ENCODE data around the gene PSMB5. TPM values are rescaled to one million over a fixed set of nuclear protein-coding genes. Genes with fewer than 3 reads are reported as not detected.

PSMB5 gene
- total RNA-seq, 1 donor from 2014 or later, result 239 TPM

DNA sequence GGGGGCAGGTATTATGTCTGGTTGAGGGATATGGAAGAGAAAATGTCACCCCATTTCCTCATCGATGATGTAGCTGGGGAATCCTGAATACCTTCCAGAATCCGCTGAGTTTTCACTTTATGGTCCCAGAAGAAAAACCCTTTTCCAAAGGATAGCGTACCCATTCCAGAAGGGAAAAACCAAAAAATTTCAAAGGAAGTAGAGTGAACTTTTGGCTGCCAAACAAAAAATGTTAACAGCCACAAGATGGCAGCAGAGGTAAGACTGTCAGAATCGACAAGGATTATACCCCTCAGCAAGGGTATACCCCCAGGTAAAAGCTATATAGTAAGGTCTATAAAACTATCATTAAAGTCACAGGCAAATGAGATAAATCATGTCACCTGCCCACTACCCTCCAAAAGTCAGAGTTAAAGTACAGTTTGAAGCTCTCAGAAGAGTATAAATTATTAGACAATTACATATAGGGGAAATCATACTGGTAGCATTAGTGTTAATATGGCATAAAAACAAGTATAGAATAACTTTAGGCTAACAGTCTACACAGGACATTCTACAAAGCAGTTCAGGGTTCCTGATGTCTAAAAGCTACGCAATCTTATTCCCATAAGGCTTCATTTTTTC is 42.2 kb upstream of the PSMB5 start:
- no peaks in the 10 kb centered on the region for H3K9me3 ChIP-seq (ENCODE audit: insufficient read depth, low read depth, low read length)
- H3K36me3 Mint-ChIP-seq (ENCODE audit: low read depth, unreplicated experiment), result peaks cover 14% of the 10 kb centered on the region

DNA sequence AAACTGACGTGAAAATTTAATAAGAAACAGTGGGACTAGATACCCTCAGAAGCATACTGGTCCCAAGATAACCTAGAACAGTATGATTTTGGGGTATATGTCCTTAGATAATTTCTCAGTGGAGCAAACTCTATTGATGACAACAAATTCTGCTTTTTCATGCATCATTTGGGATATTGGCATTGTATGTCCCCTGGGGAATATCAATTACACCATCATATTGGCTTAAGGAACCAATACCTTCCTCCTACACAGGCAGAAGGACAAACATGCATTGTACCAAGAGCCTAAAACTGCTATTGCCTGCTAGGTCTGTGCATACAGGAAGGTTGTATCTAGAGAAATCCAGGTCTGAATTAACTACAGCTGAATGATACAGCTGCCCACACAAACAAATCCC is 40.2 kb upstream of the PSMB5 start:
- no peaks in the 10 kb centered on the region for H3K9me3 ChIP-seq (ENCODE audit: insufficient read depth, low read depth, low read length)
- Mint-ChIP-seq H3K27me3 (ENCODE audit: low read depth, unreplicated experiment) (no peaks in the 10 kb centered on the region), H3K4me1 (ENCODE audit: low read depth, unreplicated experiment) (peaks cover 38% of the 10 kb centered on the region), H3K36me3 (ENCODE audit: low read depth, unreplicated experiment) (peaks cover 11% of the 10 kb centered on the region), H3K27ac (ENCODE audit: unreplicated experiment) (no peak overlapping the region), H3K9me3 (ENCODE audit: unreplicated experiment) (no peaks in the 10 kb centered on the region), H3K4me3 (ENCODE audit: unreplicated experiment) (no peak overlapping the region)
- no peak overlapping the region for H3K4me3 ChIP-seq (ENCODE audit: insufficient read depth, low read depth, low read length)
- no peak overlapping the region for H3K9ac ChIP-seq (ENCODE audit: low read length)
- no peak overlapping the region for H2AFZ ChIP-seq (ENCODE audit: low read depth, low read length)
- TF ChIP-seq, protein P1, sequence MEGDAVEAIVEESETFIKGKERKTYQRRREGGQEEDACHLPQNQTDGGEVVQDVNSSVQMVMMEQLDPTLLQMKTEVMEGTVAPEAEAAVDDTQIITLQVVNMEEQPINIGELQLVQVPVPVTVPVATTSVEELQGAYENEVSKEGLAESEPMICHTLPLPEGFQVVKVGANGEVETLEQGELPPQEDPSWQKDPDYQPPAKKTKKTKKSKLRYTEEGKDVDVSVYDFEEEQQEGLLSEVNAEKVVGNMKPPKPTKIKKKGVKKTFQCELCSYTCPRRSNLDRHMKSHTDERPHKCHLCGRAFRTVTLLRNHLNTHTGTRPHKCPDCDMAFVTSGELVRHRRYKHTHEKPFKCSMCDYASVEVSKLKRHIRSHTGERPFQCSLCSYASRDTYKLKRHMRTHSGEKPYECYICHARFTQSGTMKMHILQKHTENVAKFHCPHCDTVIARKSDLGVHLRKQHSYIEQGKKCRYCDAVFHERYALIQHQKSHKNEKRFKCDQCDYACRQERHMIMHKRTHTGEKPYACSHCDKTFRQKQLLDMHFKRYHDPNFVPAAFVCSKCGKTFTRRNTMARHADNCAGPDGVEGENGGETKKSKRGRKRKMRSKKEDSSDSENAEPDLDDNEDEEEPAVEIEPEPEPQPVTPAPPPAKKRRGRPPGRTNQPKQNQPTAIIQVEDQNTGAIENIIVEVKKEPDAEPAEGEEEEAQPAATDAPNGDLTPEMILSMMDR (IDR thresholded peaks at IDR 0.05; ENCODE audit: insufficient read depth, low read depth, low read length), result no peak
- no peak for TF ChIP-seq EZH2 (IDR thresholded peaks at IDR 0.05; ENCODE audit: insufficient read depth, low read length)
- H3K4me1 ChIP-seq (ENCODE audit: insufficient read depth, low read length), result peaks cover 40% of the 10 kb centered on the region
- H3K27ac ChIP-seq (ENCODE audit: low read depth, low read length), result no peak overlapping the region
- FAIRE-seq (no peak), DNase-seq (ENCODE audit: low read depth) (no peak)
- peaks cover 49% of the 10 kb centered on the region for H3K79me2 ChIP-seq (ENCODE audit: insufficient read depth, low read length)
- peaks cover 25% of the 10 kb centered on the region for H4K20me1 ChIP-seq (ENCODE audit: insufficient read depth, low read length)
- no peaks in the 10 kb centered on the region for H3K27me3 ChIP-seq (ENCODE audit: insufficient read depth, low read length)
- H3K36me3 ChIP-seq (ENCODE audit: insufficient read depth, low read length), result peaks cover 51% of the 10 kb centered on the region
- no peak overlapping the region for H3K4me2 ChIP-seq (ENCODE audit: low read length)

More for the DNA sequence above, 42.2 kb upstream of the PSMB5 start:
- FAIRE-seq (no peak), DNase-seq (ENCODE audit: low read depth) (no peak)
- TF ChIP-seq EZH2 (IDR thresholded peaks at IDR 0.05; ENCODE audit: insufficient read depth, low read length), result no peak
- TF ChIP-seq, protein P1 (IDR thresholded peaks at IDR 0.05; ENCODE audit: insufficient read depth, low read depth, low read length), result peak; percentile 66
- no peak overlapping the region for H3K27ac ChIP-seq (ENCODE audit: low read depth, low read length)
- no peak overlapping the region for H3K9ac ChIP-seq (ENCODE audit: low read length)
- peaks cover 69% of the 10 kb centered on the region for H3K36me3 ChIP-seq (ENCODE audit: insufficient read depth, low read length)
- Mint-ChIP-seq H3K27ac (ENCODE audit: unreplicated experiment) (no peak overlapping the region), H3K27me3 (ENCODE audit: low read depth, unreplicated experiment) (no peaks in the 10 kb centered on the region), H3K4me3 (ENCODE audit: unreplicated experiment) (no peak overlapping the region), H3K9me3 (ENCODE audit: unreplicated experiment) (no peaks in the 10 kb centered on the region), H3K4me1 (ENCODE audit: low read depth, unreplicated experiment) (peaks cover 37% of the 10 kb centered on the region)
- no peak overlapping the region for H3K4me2 ChIP-seq (ENCODE audit: low read length)
- H3K4me3 ChIP-seq (ENCODE audit: insufficient read depth, low read depth, low read length), result no peak overlapping the region
- H4K20me1 ChIP-seq (ENCODE audit: insufficient read depth, low read length), result peaks cover 12% of the 10 kb centered on the region
- no peaks in the 10 kb centered on the region for H3K27me3 ChIP-seq (ENCODE audit: insufficient read depth, low read length)
- no peak overlapping the region for H2AFZ ChIP-seq (ENCODE audit: low read depth, low read length)
- H3K79me2 ChIP-seq (ENCODE audit: insufficient read depth, low read length), result peaks cover 31% of the 10 kb centered on the region
- peaks cover 38% of the 10 kb centered on the region for H3K4me1 ChIP-seq (ENCODE audit: insufficient read depth, low read length)

DNA sequence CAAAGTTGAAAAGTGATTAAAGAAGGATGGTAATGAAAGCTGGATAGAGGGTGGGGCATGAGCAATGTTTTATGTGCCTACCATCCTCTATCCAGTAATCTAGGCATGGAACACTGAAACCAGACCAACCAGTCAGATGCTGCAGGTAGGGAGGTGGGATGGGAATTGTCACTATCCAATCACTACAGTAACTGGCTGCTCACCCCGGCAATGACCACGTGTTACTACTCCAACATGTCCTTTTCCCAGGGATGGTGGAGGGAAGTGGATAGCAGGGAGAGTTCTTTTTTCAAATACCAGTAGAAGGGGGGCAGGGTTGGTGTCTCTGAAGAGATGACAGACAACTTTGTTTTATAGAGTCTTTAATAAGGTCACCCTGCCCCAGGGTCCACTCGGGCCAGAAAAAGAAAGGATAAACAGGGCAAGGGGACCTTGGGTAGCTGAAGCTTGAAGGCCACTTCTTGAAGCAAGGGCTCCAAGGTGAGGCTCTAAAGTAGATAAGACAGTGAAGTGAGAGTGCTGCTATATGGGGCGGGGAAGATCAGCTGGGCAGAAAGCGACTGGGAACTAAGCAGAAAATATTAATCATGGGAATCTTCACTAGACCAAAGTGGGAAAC is 37.3 kb upstream of the PSMB5 start:
- Histone ChIP-seq H3K4me3 (ENCODE audit: insufficient read depth, low read depth, low read length) (peak overlapping the region; percentile 98), H3K4me1 (ENCODE audit: insufficient read depth, low read length) (peaks cover 37% of the 10 kb centered on the region), H3K9me3 (ENCODE audit: insufficient read depth, low read depth, low read length) (no peaks in the 10 kb centered on the region), H3K36me3 (ENCODE audit: insufficient read depth, low read length) (peaks cover 42% of the 10 kb centered on the region), H3K27me3 (ENCODE audit: insufficient read depth, low read length) (no peaks in the 10 kb centered on the region), H3K4me2 (ENCODE audit: low read length) (peak overlapping the region; percentile 97), H3K27ac (ENCODE audit: low read depth, low read length) (peak overlapping the region; percentile 54), H3K9ac (ENCODE audit: low read length) (peak overlapping the region; percentile 99), H3K79me2 (ENCODE audit: insufficient read depth, low read length) (peaks cover 78% of the 10 kb centered on the region), H2AFZ (ENCODE audit: low read depth, low read length) (no peak overlapping the region), H4K20me1 (ENCODE audit: insufficient read depth, low read length) (peaks cover 54% of the 10 kb centered on the region)
- no peak for TF ChIP-seq EZH2 (IDR thresholded peaks at IDR 0.05; ENCODE audit: insufficient read depth, low read length)
- TF ChIP-seq, protein P1 (IDR thresholded peaks at IDR 0.05; ENCODE audit: insufficient read depth, low read depth, low read length), result no peak
- H3K4me1 Mint-ChIP-seq (ENCODE audit: low read depth, unreplicated experiment), result peaks cover 27% of the 10 kb centered on the region
- peak overlapping the region; percentile 92 for H3K27ac Mint-ChIP-seq (ENCODE audit: unreplicated experiment)
- FAIRE-seq, result no peak
- no peak for DNase-seq (ENCODE audit: low read depth)
- no peaks in the 10 kb centered on the region for H3K9me3 Mint-ChIP-seq (ENCODE audit: unreplicated experiment)
- H3K4me3 Mint-ChIP-seq (ENCODE audit: unreplicated experiment), result peak overlapping the region; percentile 97
- H3K27me3 Mint-ChIP-seq (ENCODE audit: low read depth, unreplicated experiment), result no peaks in the 10 kb centered on the region
- peaks cover 6% of the 10 kb centered on the region for H3K36me3 Mint-ChIP-seq (ENCODE audit: low read depth, unreplicated experiment)
